Tibial artery (tissue), 4 donors: ENCODE data around the gene XAGE3.
"Not testable (repeated sequence)": the region's sequence is repeated elsewhere in the genome, so short reads cannot be mapped to it uniquely, and the experiment has no call there.

Experiments used
- DNase-seq, 2 donors: peaks; one replicate each; pipeline ENCODE4 v3.0.0-alpha.2; 2019
- H3K27ac ChIP-seq, 2 donors: fragments of 200-600 bp; sonication (generic) in 1 of 2; 1 replicate in 1 of 2; 2 replicates in 1 of 2; pipeline ENCODE4 v1.5.1; 2018 to 2019; ENCODE audit warnings: mild to moderate bottlenecking in 1 of 2
- H3K27me3 ChIP-seq, 2 donors: fragments of 200-600 bp; sonication (generic) in 1 of 2; one replicate each; pipeline versions ENCODE4 v1.5.1 to v1.6.0; 2016 to 2019
- H3K36me3 ChIP-seq, 3 donors: fragments of 200-600 bp; sonication (generic) in 2 of 3; one replicate each; pipeline ENCODE4 v1.5.1; 2016 to 2019; ENCODE audit warnings: mild to moderate bottlenecking in 2 of 3
- H3K4me1 ChIP-seq, 4 donors: fragments of 200-600 bp; sonication (generic) in 2 of 4; 1 replicate in 3 of 4; 2 replicates in 1 of 4; pipeline ENCODE4 v1.5.1; 2016 to 2019
- H3K4me3 ChIP-seq, 2 donors: fragments of 200-600 bp; sonication (generic) in 1 of 2; 1 replicate in 1 of 2; 2 replicates in 1 of 2; pipeline ENCODE4 v1.5.1; 2018 to 2019; ENCODE audit warnings: mild to moderate bottlenecking in 2 of 2
- H3K9me3 ChIP-seq, 3 donors: fragments of 200-600 bp; sonication (generic) in 1 of 3; one replicate each; pipeline ENCODE4 v1.5.1; 2016 to 2019
- CTCF ChIP-seq, 2 experiments: fragments of 200-600 bp in 1 of 2; fragments of 450-650 bp in 1 of 2; IDR thresholded peaks; one replicate each; pipeline ENCODE4 v1.5.1; 2017 to 2019; ENCODE audit warnings: antibody characterized with exemption in 2 of 2, mild to moderate bottlenecking in 1 of 2, moderate library complexity in 1 of 2
- intact Hi-C: fragments of 100-400 bp; cut with DNase I; formaldehyde crosslinking; loops from one replicate; pipeline ENCODE4 v1.15.0; 2023; ENCODE audit warnings: low total_unique reads

Gene XAGE3

GRCh38 chrX:52867610-52868348 lies at the start of gene XAGE3:
Gene XAGE3 (minus strand): TSS chrX:52868083. CDS start chrX:52867133, 950 bp downstream.
- Histone ChIP-seq H3K27ac (no peak within 1 kb of the TSS), H3K4me1 (no peaks in the 10 kb centered on the region), H3K36me3 (no peaks in the 10 kb centered on the region), H3K27me3 (no peaks in the 10 kb centered on the region), H3K4me3 (no peak within 1 kb of the TSS), H3K9me3 (no peaks in the 10 kb centered on the region)
- DNase-seq: no peak
- intact Hi-C loops: no loop called here
- TF ChIP-seq CTCF (IDR thresholded peaks at IDR 0.05): no peak

GRCh38 chrX:52914704-52915103 lies 46.8 kb upstream of the XAGE3 start:
- H3K4me1 ChIP-seq, H3K9me3 ChIP-seq, H3K4me3 ChIP-seq, intact Hi-C loops, H3K27ac ChIP-seq, DNase-seq, H3K27me3 ChIP-seq, H3K36me3 ChIP-seq: not testable (repeated sequence)

- H3K4me1 ChIP-seq, H3K4me3 ChIP-seq, H3K9me3 ChIP-seq, H3K36me3 ChIP-seq, DNase-seq, H3K27ac ChIP-seq, intact Hi-C loops, H3K27me3 ChIP-seq: not testable (repeated sequence)
Measured at GRCh38 chrX:52913681-52914080, 45.8 kb upstream of the XAGE3 start.

GRCh38 chrX:52909313-52909969 lies 41.6 kb upstream of the XAGE3 start:
- H3K9me3 ChIP-seq, H3K27me3 ChIP-seq, H3K4me1 ChIP-seq, H3K27ac ChIP-seq, H3K4me3 ChIP-seq, intact Hi-C loops, DNase-seq, H3K36me3 ChIP-seq: not testable (repeated sequence)

GRCh38 chrX:52907900-52908299 lies 40.0 kb upstream of the XAGE3 start:
- H3K27me3 ChIP-seq, intact Hi-C loops, H3K27ac ChIP-seq, DNase-seq, H3K4me3 ChIP-seq, H3K4me1 ChIP-seq, H3K9me3 ChIP-seq, H3K36me3 ChIP-seq: not testable (repeated sequence)

GRCh38 chrX:52907137-52907536 lies 39.3 kb upstream of the XAGE3 start:
- DNase-seq, H3K9me3 ChIP-seq, H3K4me1 ChIP-seq, intact Hi-C loops, H3K4me3 ChIP-seq, H3K27me3 ChIP-seq, H3K27ac ChIP-seq, H3K36me3 ChIP-seq: not testable (repeated sequence)

- DNase-seq, H3K4me3 ChIP-seq, H3K4me1 ChIP-seq, H3K9me3 ChIP-seq, H3K36me3 ChIP-seq, intact Hi-C loops, H3K27me3 ChIP-seq, H3K27ac ChIP-seq: not testable (repeated sequence)
Measured at GRCh38 chrX:52906072-52906471, 38.2 kb upstream of the XAGE3 start.

GRCh38 chrX:52905531-52905930 lies 37.6 kb upstream of the XAGE3 start:
- not testable (repeated sequence) for H3K9me3 ChIP-seq, DNase-seq

GRCh38 chrX:52896855-52897709 lies 29.2 kb upstream of the XAGE3 start, which contains the start of gene FAM156B:
Gene FAM156B (plus strand): TSS chrX:52897330. CDS start chrX:52907226, 9,896 bp downstream.
- H3K4me1 ChIP-seq, H3K9me3 ChIP-seq, H3K4me3 ChIP-seq, H3K27ac ChIP-seq, DNase-seq, H3K27me3 ChIP-seq, H3K36me3 ChIP-seq, intact Hi-C loops: not testable (repeated sequence)

More at GRCh38 chrX:52905531-52905930, 37.6 kb upstream of the XAGE3 start:
- H3K27ac ChIP-seq, H3K27me3 ChIP-seq, H3K4me3 ChIP-seq, H3K36me3 ChIP-seq, H3K4me1 ChIP-seq, intact Hi-C loops: not testable (repeated sequence)

- H3K27ac ChIP-seq, H3K27me3 ChIP-seq, H3K36me3 ChIP-seq, DNase-seq, H3K9me3 ChIP-seq, H3K4me3 ChIP-seq, H3K4me1 ChIP-seq, intact Hi-C loops: not testable (repeated sequence)
Measured at GRCh38 chrX:52896438-52896837, 28.6 kb upstream of the XAGE3 start.

- intact Hi-C loops, H3K4me3 ChIP-seq, DNase-seq, H3K4me1 ChIP-seq, H3K27me3 ChIP-seq, H3K36me3 ChIP-seq, H3K27ac ChIP-seq, H3K9me3 ChIP-seq: not testable (repeated sequence)
Measured at GRCh38 chrX:52888090-52888489, 20.2 kb upstream of the XAGE3 start.

GRCh38 chrX:52887459-52887858 lies 19.6 kb upstream of the XAGE3 start:
- H3K4me1 ChIP-seq, H3K4me3 ChIP-seq, intact Hi-C loops, DNase-seq, H3K9me3 ChIP-seq, H3K27me3 ChIP-seq, H3K27ac ChIP-seq, H3K36me3 ChIP-seq: not testable (repeated sequence)

- H3K36me3 ChIP-seq, H3K27me3 ChIP-seq, H3K4me1 ChIP-seq, intact Hi-C loops, H3K27ac ChIP-seq, H3K9me3 ChIP-seq, H3K4me3 ChIP-seq, DNase-seq: not testable (repeated sequence)
Measured at GRCh38 chrX:52876386-52876785, 8.5 kb upstream of the XAGE3 start.
